Mononuclear cell (primary cell): ENCODE measurements around the gene CLEC2L. TPM values are rescaled to one million over a fixed set of nuclear protein-coding genes. Genes with fewer than 3 reads are reported as not detected.
"Not testable (repeated sequence)": the region's sequence is repeated elsewhere in the genome, so short reads cannot be mapped to it uniquely, and the experiment has no call there.

Experiments used
- H3K27me3 ChIP-seq: 2 replicates; pipeline ENCODE4 v1.6.0; 2011; ENCODE audit warnings: low read length, control low read depth; ENCODE audit not compliant: insufficient read depth
- H3K4me1 ChIP-seq: 2 replicates; pipeline ENCODE4 v1.5.1; 2011; ENCODE audit warnings: mild to moderate bottlenecking, low read length, control low read depth; ENCODE audit not compliant: insufficient read depth
- H3K4me3 ChIP-seq: 2 replicates; pipeline ENCODE4 v1.5.1; 2011; ENCODE audit warnings: mild to moderate bottlenecking, low read length, moderate library complexity
- H3K9me3 ChIP-seq: 2 replicates; pipeline ENCODE4 v1.5.1; 2011; ENCODE audit warnings: low read depth, mild to moderate bottlenecking, control low read depth, low read length
- total RNA-seq: library from RNA; depleted of rRNA; stranded (reverse); fragments of >200 nt; gene quantifications from one replicate; pipeline ENCODE4 v1.2.3, GENCODE V29; 2012

The CLEC2L gene
- total RNA-seq, 1 donor: 0.52 TPM

GRCh38 chr7:139534966-139535651, 11.6 kb downstream of the CLEC2L start:
- H3K4me1 ChIP-seq: no peaks in the 10 kb centered on the region
- no peak overlapping the region for H3K4me3 ChIP-seq
- no peaks in the 10 kb centered on the region for H3K9me3 ChIP-seq
- H3K27me3 ChIP-seq: no peaks in the 10 kb centered on the region

GRCh38 chr7:139536152-139536551, 12.7 kb downstream of the CLEC2L start:
- H3K4me3 ChIP-seq: no peak overlapping the region
- H3K9me3 ChIP-seq: no peaks in the 10 kb centered on the region
- no peaks in the 10 kb centered on the region for H3K4me1 ChIP-seq
- H3K27me3 ChIP-seq: no peaks in the 10 kb centered on the region

- no peak overlapping the region for H3K4me3 ChIP-seq
- H3K4me1 ChIP-seq: no peaks in the 10 kb centered on the region
- H3K27me3 ChIP-seq: no peaks in the 10 kb centered on the region
- H3K9me3 ChIP-seq: no peaks in the 10 kb centered on the region
These were observed 15.6 kb downstream of the CLEC2L start for GRCh38 chr7:139538881-139539635.

- H3K4me3 ChIP-seq: no peak overlapping the region
- no peaks in the 10 kb centered on the region for H3K9me3 ChIP-seq
These were observed 16.7 kb downstream of the CLEC2L start for GRCh38 chr7:139540203-139540602.

GRCh38 chr7:139541600-139542307, 18.3 kb downstream of the CLEC2L start:
- Histone ChIP-seq H3K9me3 (no peaks in the 10 kb centered on the region), H3K4me3 (no peak overlapping the region), H3K27me3 (no peaks in the 10 kb centered on the region), H3K4me1 (no peaks in the 10 kb centered on the region)

More at GRCh38 chr7:139540203-139540602, 16.7 kb downstream of the CLEC2L start:
- Histone ChIP-seq H3K4me1 (no peaks in the 10 kb centered on the region), H3K27me3 (no peaks in the 10 kb centered on the region)

GRCh38 chr7:139542308-139543151, 19.0 kb downstream of the CLEC2L start:
- no peaks in the 10 kb centered on the region for H3K9me3 ChIP-seq
- H3K4me1 ChIP-seq: no peaks in the 10 kb centered on the region
- H3K27me3 ChIP-seq: no peaks in the 10 kb centered on the region
- no peak overlapping the region for H3K4me3 ChIP-seq

GRCh38 chr7:139543801-139544603, 20.5 kb downstream of the CLEC2L start:
- no peaks in the 10 kb centered on the region for H3K9me3 ChIP-seq
- no peak overlapping the region for H3K4me3 ChIP-seq
- no peaks in the 10 kb centered on the region for H3K27me3 ChIP-seq
- H3K4me1 ChIP-seq: no peaks in the 10 kb centered on the region

- H3K4me1 ChIP-seq: no peaks in the 10 kb centered on the region
- no peak overlapping the region for H3K4me3 ChIP-seq
- H3K9me3 ChIP-seq: no peaks in the 10 kb centered on the region
- H3K27me3 ChIP-seq: no peaks in the 10 kb centered on the region
These were observed 21.2 kb downstream of the CLEC2L start for GRCh38 chr7:139544645-139545044.

- no peaks in the 10 kb centered on the region for H3K9me3 ChIP-seq
- H3K4me3 ChIP-seq: no peak overlapping the region
- H3K4me1 ChIP-seq: no peaks in the 10 kb centered on the region
- no peaks in the 10 kb centered on the region for H3K27me3 ChIP-seq
These were observed 25.0 kb downstream of the CLEC2L start for GRCh38 chr7:139548302-139549028.

GRCh38 chr7:139553991-139554700, 30.7 kb downstream of the CLEC2L start:
- H3K4me1 ChIP-seq, H3K4me3 ChIP-seq, H3K9me3 ChIP-seq, H3K27me3 ChIP-seq: not testable (repeated sequence)

GRCh38 chr7:139557857-139558581, 34.5 kb downstream of the CLEC2L start:
- H3K4me3 ChIP-seq: no peak overlapping the region
- no peaks in the 10 kb centered on the region for H3K27me3 ChIP-seq
- H3K9me3 ChIP-seq: no peaks in the 10 kb centered on the region
- H3K4me1 ChIP-seq: no peaks in the 10 kb centered on the region

- Histone ChIP-seq H3K27me3 (no peaks in the 10 kb centered on the region), H3K9me3 (no peaks in the 10 kb centered on the region), H3K4me1 (no peaks in the 10 kb centered on the region), H3K4me3 (no peak overlapping the region)
These were observed 36.0 kb downstream of the CLEC2L start for GRCh38 chr7:139559364-139560105.
